ENCODE data around the gene DACH1.

GRCh38 chr13:71838842-71839241, 28.2 kb downstream of the DACH1 start:
- TF ChIP-seq POLR2AphosphoS5 (IDR thresholded peaks at IDR 0.05), result no peak
- TF ChIP-seq CTCF (IDR thresholded peaks at IDR 0.05), result no peak
- no peak for TF ChIP-seq POLR2A (IDR thresholded peaks at IDR 0.05)
- TF ChIP-seq EP300 (IDR thresholded peaks at IDR 0.05; ENCODE audit: low read depth), result no peak
